Retinal pigment epithelial cell (primary cell): ENCODE results near the gene FBXW4.

Experiments
- DNase-seq: peaks from one replicate; pipeline ENCODE4 v3.0.0-alpha.2; 2010; ENCODE audit warnings: low read depth
- H3K4me3 ChIP-seq: 2 replicates; pipeline ENCODE4 v1.5.1; 2011; ENCODE audit warnings: mild to moderate bottlenecking, low read length, control low read depth, moderate library complexity
- TF ChIP-seq, protein P1 (sequence below): conservative IDR thresholded peaks from 2 replicates; pipeline ENCODE4 v1.5.1; 2011; ENCODE audit warnings: low read depth, low read length, control low read depth, inconsistent platforms

The FBXW4 gene

DNA sequence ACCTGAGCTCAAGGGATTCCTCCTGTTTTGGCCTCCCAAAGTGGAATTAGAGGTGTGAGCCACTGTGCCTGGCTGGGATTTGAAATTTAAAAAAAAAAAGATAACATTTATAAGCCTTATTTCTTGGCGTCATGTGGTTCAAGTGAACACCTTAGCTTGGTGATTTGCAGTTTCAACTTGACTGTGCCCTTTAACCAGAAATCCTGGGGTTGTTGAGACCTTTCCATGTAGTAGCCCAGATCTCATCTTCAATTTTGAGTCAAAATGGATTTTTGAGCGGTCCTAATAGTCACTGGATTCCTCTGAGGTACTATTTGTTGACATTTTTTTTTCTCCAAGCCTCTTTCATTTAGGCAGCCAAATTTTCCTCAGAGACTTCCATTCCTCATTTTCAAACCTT is 29.5 kb upstream of the FBXW4 start:
- no peak for DNase-seq
- H3K4me3 ChIP-seq: no peak overlapping the region
- TF ChIP-seq, protein P1, sequence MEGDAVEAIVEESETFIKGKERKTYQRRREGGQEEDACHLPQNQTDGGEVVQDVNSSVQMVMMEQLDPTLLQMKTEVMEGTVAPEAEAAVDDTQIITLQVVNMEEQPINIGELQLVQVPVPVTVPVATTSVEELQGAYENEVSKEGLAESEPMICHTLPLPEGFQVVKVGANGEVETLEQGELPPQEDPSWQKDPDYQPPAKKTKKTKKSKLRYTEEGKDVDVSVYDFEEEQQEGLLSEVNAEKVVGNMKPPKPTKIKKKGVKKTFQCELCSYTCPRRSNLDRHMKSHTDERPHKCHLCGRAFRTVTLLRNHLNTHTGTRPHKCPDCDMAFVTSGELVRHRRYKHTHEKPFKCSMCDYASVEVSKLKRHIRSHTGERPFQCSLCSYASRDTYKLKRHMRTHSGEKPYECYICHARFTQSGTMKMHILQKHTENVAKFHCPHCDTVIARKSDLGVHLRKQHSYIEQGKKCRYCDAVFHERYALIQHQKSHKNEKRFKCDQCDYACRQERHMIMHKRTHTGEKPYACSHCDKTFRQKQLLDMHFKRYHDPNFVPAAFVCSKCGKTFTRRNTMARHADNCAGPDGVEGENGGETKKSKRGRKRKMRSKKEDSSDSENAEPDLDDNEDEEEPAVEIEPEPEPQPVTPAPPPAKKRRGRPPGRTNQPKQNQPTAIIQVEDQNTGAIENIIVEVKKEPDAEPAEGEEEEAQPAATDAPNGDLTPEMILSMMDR: no peak

DNA sequence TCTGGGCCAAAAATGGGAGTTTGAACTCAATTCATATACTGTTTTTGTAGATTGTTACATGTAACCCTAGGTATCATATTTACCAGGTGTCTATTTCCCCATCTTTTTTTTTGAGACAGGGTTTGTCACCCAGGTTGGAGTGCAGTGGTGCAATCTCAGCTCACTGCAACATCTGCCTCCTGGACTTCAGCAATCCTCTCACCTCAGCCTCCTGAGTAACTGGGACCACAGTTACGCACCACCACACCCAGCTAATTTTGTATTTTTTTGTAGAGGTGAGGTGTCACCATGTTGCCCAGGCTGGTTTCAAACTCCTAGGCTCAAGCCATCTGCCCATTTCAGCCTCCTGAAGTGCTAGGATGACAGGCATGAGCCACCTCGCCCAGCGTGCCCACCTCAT is 28.2 kb upstream of the FBXW4 start:
- DNase-seq: no peak
- TF ChIP-seq, protein P1: no peak
- H3K4me3 ChIP-seq: no peak overlapping the region

- H3K4me3 ChIP-seq: no peak overlapping the region
- TF ChIP-seq, protein P1: no peak
- no peak for DNase-seq
Observed at GRCh38 chr10:101721806-101722205, 26.8 kb upstream of the FBXW4 start.

GRCh38 chr10:101720606-101721230 is 25.7 kb upstream of the FBXW4 start:
- no peak overlapping the region for H3K4me3 ChIP-seq
- TF ChIP-seq, protein P1: no peak
- no peak for DNase-seq

DNA sequence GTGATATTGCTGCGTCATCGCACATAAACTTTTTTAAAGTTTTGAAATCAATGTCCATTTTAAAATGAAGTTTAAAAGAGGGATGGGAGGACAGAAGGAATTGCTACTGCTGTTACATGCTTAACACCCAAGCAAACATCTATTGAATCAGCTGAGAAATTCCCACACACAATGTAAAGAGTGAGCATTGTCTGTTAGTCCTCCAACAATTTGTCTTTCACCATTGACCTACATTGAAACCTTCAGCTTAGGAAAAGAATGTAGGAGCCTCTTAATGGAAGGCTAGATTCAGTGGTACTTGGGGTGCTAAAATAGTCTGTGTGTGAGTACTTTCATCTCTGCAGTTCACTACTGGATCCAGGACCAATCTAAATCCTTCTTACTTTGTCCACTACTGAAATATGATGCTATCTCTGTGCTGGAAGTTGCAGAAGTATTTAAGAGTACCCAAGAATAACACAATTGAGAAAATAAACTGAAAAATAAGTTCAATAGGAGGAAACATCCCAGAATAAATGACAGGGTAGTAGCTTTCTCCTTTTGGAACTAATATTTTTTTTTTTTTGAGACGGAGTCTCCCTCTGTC is 23.8 kb upstream of the FBXW4 start:
- TF ChIP-seq, protein P1: no peak
- DNase-seq: no peak
- H3K4me3 ChIP-seq: no peak overlapping the region

DNA sequence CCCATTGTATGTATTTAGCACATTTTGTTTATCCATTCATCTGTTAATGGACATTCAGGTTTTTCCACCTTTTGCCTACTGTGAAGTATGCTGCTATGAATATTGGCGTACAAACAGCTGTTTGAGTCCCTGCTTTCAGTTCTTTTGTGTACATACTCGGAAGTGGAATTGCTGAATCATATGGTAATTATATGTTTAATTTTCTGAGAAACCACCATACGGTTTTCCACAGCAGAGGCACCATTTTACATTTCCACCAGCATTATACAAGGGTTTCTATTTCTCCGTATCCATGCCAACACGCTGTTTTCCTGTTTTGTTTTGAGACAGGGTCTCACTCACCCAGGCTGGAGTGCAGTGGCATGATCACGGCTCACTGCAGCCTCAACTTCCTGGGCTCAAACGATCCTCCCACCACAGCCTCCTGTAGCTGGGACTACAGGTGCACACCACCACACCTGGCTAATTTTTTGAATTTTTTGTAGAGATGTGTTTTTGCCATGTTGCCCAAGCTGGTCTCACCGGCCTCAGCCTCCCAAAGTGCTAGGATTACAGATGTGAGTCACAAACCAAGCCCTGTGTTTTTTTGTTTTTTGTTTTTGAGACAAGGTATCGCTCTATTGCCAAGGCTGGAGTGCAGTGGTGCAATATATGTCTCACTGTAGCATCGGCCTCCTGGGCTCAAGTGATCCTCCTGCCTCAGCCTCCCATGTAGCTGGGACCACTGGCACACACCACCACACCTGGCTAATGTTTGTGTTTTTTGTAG is 22.1 kb upstream of the FBXW4 start:
- TF ChIP-seq, protein P1: no peak
- DNase-seq: no peak
- no peak overlapping the region for H3K4me3 ChIP-seq
